K562 (cell line): ENCODE measurements around the gene VSIG10L. TPM values are rescaled to one million over a fixed set of nuclear protein-coding genes. Genes with fewer than 3 reads are reported as not detected.
A peak's percentile ranks its signal among the peaks of the same experiment; 100 is the strongest.

Source experiments
- BRCA1 ChIP-seq, 2 experiments: fragments of 450-650 bp in 1 of 2; sonication (generic) in 1 of 2; formaldehyde crosslinking in 1 of 2; IDR thresholded peaks; 2 replicates each; pipeline versions ENCODE4 v1.5.0 to v1.6.1; 2017 to 2020; ENCODE audit warnings: mild to moderate bottlenecking in 1 of 2, missing genetic modification reagents in 1 of 2
- BRD4 ChIP-seq: fragments of 200-600 bp; sonication (generic); IDR thresholded peaks from 2 replicates; pipeline ENCODE4 v1.6.1; 2017; ENCODE audit warnings: inconsistent platforms
- CGGBP1 ChIP-seq: fragments of 250-450 bp; sonication (Bioruptor Pico); IDR thresholded peaks from 2 replicates; pipeline ENCODE4 v1.9.0; 2021; ENCODE audit warnings: mild to moderate bottlenecking
- HOXB6 ChIP-seq: fragments of 250-450 bp; sonication (Bioruptor Pico); IDR thresholded peaks from 2 replicates; pipeline ENCODE4 v1.5.1; 2022; ENCODE audit warnings: mild to moderate bottlenecking, borderline replicate concordance
- IRF9 ChIP-seq: fragments of 450-650 bp; IDR thresholded peaks from 2 replicates; pipeline ENCODE4 v1.6.1; 2016; ENCODE audit warnings: missing biosample characterization, missing genetic modification characterization
- KDM1A ChIP-seq, 2 experiments: fragments of 450-650 bp; IDR thresholded peaks; 2 replicates each; pipeline ENCODE4 v1.6.1; 2016; ENCODE audit warnings: mild to moderate bottlenecking in 2 of 2
- SP1 ChIP-seq: sonication (generic); formaldehyde crosslinking; IDR thresholded peaks from 2 replicates; pipeline ENCODE4 v1.8.1; 2022; ENCODE audit warnings: mild to moderate bottlenecking, missing genetic modification reagents
- TCF7L2 ChIP-seq: fragments of 150-350 bp; IDR thresholded peaks from 2 replicates; pipeline ENCODE4 v1.6.1; 2016; ENCODE audit warnings: low read depth, mild to moderate bottlenecking, low read length, moderate library complexity
- ZFP1 ChIP-seq: fragments of 450-650 bp; formaldehyde crosslinking; IDR thresholded peaks from 2 replicates; pipeline ENCODE4 v1.4.0; 2020; ENCODE audit warnings: mild to moderate bottlenecking, mixed read lengths
- ZNF318 ChIP-seq, 2 experiments: fragments of 450-650 bp; IDR thresholded peaks; 2 replicates each; pipeline ENCODE4 v1.6.1; 2016; ENCODE audit warnings: mild to moderate bottlenecking in 2 of 2, borderline replicate concordance in 1 of 2, low read depth in 1 of 2, moderate library complexity in 1 of 2
- polyA plus RNA-seq, 8 experiments: library from polyadenylated mRNA; depleted of rRNA in 4 of 8; stranded (reverse) in 5 of 8; unstranded in 3 of 8; fragments of >200 nt; fragmentation: Nextera tagmentation in 2 of 8; fragmentation: Illumina TruSeq in 1 of 8; extraction: Ambion mirVana in 2 of 8; extraction: Trizol in 1 of 8; gene quantifications; 2 replicates each; pipeline versions ENCODE4 v1.2.1 to v1.2.3, GENCODE V29; 2011 to 2014; ENCODE audit warnings: inconsistent platforms in 1 of 8, missing spikeins in 1 of 8
- total RNA-seq, 7 experiments: library from RNA; depleted of rRNA in 6 of 7; stranded (reverse); fragments of >200 nt in 6 of 7; fragmentation: Illumina TruSeq in 2 of 7; extraction: Trizol in 2 of 7; gene quantifications; 2 replicates each; pipeline versions ENCODE4 v1.2.1 to v1.2.3, GENCODE V29; 2011 to 2021; ENCODE audit warnings: low replicate concordance in 1 of 7
- TF ChIP-seq, protein P1 (sequence below): fragments of 450-650 bp; IDR thresholded peaks from 2 replicates; pipeline ENCODE4 v1.6.1; 2017; ENCODE audit warnings: antibody characterized with exemption
- TF ChIP-seq, protein P2 (sequence below), 2 experiments: fragments of 450-650 bp; IDR thresholded peaks; 2 replicates each; pipeline ENCODE4 v1.6.1; 2018; ENCODE audit warnings: mild to moderate bottlenecking in 2 of 2, low read depth in 1 of 2; ENCODE audit not compliant: partially characterized antibody in 2 of 2

VSIG10L gene
- total and polyA plus RNA-seq, 9 of the 15 experiments (the other 6 are each of a cell fraction or from before 2014, with no cell fraction given) = 1.1 to 7.6 (median 2.2) TPM

DNA sequence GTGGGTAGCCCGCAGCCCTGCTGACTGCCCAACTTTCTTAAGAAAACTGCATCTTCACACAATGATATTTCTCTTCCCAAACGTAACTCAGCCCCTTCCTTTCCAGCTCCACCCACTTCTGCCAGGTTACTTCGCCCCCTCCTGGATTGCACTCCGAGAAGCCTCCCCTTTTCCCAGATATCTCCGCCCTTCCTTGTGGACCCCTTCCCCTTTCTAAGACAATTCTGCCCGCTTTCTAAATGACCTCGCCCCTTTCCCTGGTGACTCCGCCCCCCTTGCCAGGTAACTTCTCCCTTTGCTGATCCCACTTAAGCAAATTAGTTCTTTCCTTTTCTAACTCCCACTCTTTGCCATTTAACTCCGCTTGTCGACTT is 2.6 kb downstream of the VSIG10L start (continued):
- TF ChIP-seq, protein P1, sequence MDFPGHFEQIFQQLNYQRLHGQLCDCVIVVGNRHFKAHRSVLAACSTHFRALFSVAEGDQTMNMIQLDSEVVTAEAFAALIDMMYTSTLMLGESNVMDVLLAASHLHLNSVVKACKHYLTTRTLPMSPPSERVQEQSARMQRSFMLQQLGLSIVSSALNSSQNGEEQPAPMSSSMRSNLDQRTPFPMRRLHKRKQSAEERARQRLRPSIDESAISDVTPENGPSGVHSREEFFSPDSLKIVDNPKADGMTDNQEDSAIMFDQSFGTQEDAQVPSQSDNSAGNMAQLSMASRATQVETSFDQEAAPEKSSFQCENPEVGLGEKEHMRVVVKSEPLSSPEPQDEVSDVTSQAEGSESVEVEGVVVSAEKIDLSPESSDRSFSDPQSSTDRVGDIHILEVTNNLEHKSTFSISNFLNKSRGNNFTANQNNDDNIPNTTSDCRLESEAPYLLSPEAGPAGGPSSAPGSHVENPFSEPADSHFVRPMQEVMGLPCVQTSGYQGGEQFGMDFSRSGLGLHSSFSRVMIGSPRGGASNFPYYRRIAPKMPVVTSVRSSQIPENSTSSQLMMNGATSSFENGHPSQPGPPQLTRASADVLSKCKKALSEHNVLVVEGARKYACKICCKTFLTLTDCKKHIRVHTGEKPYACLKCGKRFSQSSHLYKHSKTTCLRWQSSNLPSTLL = peak; percentile 74; the same call in 1 of the 2 replicates
- TF ChIP-seq ZNF318 (IDR thresholded peaks at IDR 0.05; ENCODE audit: borderline replicate concordance in 1 of 2, low read depth in 1 of 2) (0 out of 4 replicates have a peak, but pooled peaks of 1 of the 2 experiments have one; percentile 31), SP1 (no peak; the same call in 1 of the 2 replicates), CGGBP1 (no peak), TCF7L2 (no peak), ZFP1 (CRISPR knock-in tag) (no peak), KDM1A (IDR thresholded peaks at IDR 0.05) (no peak), IRF9 (tag) (no peak), HOXB6 (CRISPR knock-in tag) (no peak), BRD4 (no peak), BRCA1 (IDR thresholded peaks at IDR 0.05) (no peak), BRCA1 (CRISPR knock-in tag; IDR thresholded peaks at IDR 0.05) (0 out of 2 replicates have a peak, but pooled peaks have one; percentile 59)
- TF ChIP-seq, protein P2, sequence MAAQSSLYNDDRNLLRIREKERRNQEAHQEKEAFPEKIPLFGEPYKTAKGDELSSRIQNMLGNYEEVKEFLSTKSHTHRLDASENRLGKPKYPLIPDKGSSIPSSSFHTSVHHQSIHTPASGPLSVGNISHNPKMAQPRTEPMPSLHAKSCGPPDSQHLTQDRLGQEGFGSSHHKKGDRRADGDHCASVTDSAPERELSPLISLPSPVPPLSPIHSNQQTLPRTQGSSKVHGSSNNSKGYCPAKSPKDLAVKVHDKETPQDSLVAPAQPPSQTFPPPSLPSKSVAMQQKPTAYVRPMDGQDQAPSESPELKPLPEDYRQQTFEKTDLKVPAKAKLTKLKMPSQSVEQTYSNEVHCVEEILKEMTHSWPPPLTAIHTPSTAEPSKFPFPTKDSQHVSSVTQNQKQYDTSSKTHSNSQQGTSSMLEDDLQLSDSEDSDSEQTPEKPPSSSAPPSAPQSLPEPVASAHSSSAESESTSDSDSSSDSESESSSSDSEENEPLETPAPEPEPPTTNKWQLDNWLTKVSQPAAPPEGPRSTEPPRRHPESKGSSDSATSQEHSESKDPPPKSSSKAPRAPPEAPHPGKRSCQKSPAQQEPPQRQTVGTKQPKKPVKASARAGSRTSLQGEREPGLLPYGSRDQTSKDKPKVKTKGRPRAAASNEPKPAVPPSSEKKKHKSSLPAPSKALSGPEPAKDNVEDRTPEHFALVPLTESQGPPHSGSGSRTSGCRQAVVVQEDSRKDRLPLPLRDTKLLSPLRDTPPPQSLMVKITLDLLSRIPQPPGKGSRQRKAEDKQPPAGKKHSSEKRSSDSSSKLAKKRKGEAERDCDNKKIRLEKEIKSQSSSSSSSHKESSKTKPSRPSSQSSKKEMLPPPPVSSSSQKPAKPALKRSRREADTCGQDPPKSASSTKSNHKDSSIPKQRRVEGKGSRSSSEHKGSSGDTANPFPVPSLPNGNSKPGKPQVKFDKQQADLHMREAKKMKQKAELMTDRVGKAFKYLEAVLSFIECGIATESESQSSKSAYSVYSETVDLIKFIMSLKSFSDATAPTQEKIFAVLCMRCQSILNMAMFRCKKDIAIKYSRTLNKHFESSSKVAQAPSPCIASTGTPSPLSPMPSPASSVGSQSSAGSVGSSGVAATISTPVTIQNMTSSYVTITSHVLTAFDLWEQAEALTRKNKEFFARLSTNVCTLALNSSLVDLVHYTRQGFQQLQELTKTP (IDR thresholded peaks at IDR 0.05; ENCODE audit: low read depth in 1 of 2, partially characterized antibody in 2 of 2) = peak in 1 of 2 experiments; percentile 64
